AG04449 (cell line): ENCODE results near the gene TUBA8.

Experiments used
- CTCF ChIA-PET: fragments of 350-600 bp; formaldehyde crosslinking; extraction: SDS; loops from one replicate; lab custom pipeline; 2021; ENCODE audit warnings: antibody characterized with exemption; lab: Yijun Ruan, JAX
- POLR2A ChIA-PET: fragments of 400-600, 350-600 bp; formaldehyde crosslinking; extraction: SDS; loops from one replicate; lab custom pipeline; 2020; ENCODE audit warnings: antibody characterized with exemption, inconsistent platforms; lab: Yijun Ruan, JAX
- DNase-seq: peaks from one replicate; pipeline ENCODE4 v3.0.0-alpha.2; 2010; ENCODE audit warnings: low read depth, low spot score
- H3K4me3 ChIP-seq: 2 replicates; pipeline ENCODE4 v1.5.1; 2011; ENCODE audit warnings: low read depth, mild to moderate bottlenecking, control low read depth, low read length
- CTCF ChIP-seq: IDR thresholded peaks from one replicate; pipeline ENCODE4 v1.5.1; 2011; ENCODE audit warnings: mild to moderate bottlenecking, moderate library complexity, low read length, control low read depth, inconsistent platforms; ENCODE audit not compliant: insufficient read depth; ENCODE audit errors: missing control alignments

TUBA8 gene

DNA sequence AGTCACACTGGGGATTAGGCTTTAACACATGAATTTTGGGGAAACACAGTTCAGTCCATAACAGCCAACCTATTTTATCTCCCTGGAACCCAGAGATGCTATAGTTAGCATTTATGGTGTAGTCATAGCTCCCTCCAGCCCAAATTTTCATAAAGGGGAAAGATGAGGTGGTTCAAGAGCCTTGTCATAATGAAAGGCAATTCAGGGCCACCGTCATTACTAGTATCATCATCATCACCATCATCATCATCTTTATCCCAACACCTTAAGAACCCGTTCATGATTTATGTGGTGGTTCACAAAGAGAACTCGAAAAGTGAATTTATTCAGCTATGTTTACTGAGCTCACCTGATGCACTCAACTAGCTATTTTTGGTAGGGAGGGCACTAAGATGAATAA, 2.4 kb upstream of the TUBA8 start:
- ChIA-PET CTCF (no interaction called here), POLR2A (no interaction called here)
- TF ChIP-seq CTCF = no peak

GRCh38 chr22:18109410-18110193, 1.0 kb upstream of the TUBA8 start:
- CTCF ChIA-PET = no interaction called here

More for the DNA sequence above, 2.4 kb upstream of the TUBA8 start:
- DNase-seq = no peak
- no peak overlapping the region for H3K4me3 ChIP-seq

DNA sequence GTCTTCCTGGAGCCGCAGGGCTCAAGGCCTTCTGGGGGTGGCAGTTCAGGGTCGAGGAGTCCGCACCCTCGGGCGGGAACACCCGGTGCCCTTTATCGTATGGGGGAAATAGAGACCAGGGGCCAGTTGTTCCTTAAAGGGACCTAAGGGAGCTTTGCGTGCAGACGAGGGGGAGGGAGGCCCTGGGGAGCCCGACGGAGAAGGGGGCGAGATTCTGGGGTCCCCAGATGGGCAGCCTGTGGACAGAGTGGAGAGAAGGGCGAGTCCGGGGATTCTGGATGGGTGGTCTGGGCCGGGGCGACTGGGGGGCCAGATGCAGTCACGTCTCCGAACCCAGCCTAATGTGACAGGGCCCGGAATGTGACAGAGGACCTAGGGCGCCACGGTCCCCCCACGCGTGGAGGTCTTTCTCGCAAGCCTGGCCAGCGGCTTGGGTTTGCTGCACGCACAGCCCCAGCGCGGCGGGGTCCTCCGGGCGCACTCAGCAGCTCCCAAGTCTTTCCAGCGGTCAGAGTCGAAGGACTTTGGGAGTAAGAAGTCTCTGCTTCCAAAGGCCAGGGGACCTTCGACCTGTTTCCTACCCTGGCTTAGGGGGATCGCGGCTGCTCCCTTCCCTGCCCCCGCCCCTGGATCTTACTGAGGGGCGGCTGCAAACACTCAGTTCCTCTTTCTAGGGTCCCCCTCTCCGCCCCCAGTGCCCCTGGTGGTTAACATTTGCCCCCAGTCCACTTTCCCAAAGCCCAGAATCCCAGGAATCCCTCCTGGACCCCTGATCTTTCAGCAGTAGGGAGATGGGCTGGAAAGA, 547 bp downstream of the TUBA8 start:
- peak overlapping the region; percentile 43 for H3K4me3 ChIP-seq
- POLR2A ChIA-PET = no interaction called here
- TF ChIP-seq CTCF = no peak
- CTCF ChIA-PET = interaction anchor here (0.8 to 2.2 kb wide), 3 partner anchors 17 to 46 kb away, joined by 3 to 5 read pairs (median 4); no protein-coding TSS in a partner anchor
- no peak for DNase-seq

More at GRCh38 chr22:18109410-18110193, 1.0 kb upstream of the TUBA8 start:
- H3K4me3 ChIP-seq = no peak overlapping the region
- POLR2A ChIA-PET = no interaction called here
- TF ChIP-seq CTCF = no peak
- no peak for DNase-seq

DNA sequence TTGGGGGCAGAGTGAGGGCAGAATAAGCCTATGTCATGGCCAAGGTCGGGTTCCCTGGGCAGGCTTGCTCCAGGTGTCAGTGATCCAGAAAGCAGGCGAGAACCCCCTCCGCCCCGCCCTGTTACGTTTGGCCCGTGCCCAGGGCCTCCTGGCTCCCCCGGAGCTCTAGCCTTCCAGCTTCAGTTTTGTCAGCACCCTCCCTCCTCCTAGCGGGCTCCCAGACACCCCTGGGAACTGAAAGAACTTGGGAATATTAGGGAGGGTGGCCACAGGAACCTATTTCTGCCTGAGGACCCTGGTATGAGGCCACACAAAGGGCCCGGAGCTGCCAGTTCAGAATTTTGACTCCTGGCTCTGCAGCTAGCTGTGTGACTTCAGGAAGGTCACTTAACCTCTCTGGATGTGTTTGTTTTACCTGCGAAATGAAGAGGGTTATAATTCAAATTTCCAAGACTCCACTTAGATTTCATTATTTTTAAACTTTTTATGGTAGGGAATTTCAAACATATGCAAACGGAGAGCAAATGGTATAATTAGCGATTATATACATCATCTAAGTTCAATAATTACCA, 1.2 kb downstream of the TUBA8 start:
- ChIA-PET CTCF (interaction anchor here (1.3 to 2.2 kb wide), 3 partner anchors 9 to 45 kb away, joined by 3 to 5 read pairs (median 4); no protein-coding TSS in a partner anchor), POLR2A (no interaction called here)
- no peak for TF ChIP-seq CTCF
- no peak overlapping the region for H3K4me3 ChIP-seq
- DNase-seq = no peak

DNA sequence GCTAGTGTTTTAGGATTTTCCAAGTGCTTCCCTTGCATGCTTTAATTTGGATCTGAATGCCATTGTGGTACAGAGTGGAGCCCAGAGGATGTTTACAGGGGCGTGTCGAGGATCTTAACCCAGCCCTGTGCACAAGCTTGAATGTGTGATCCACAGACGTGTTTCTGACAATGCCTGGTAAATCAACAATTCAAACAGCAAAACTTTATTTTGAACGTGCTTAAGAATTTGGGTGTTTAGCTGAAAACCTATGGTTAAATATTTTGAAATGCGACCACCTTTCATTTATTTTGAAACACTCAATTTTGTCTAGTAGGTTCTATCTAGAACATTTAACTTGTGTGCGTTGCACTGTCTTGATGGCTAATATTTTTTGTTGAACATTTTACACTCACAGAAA, 1.8 kb downstream of the TUBA8 start:
- ChIA-PET CTCF (interaction anchor here (0.8 to 2.2 kb wide), 4 partner anchors 9 to 45 kb away, joined by 3 to 5 read pairs (median 4); no protein-coding TSS in a partner anchor), POLR2A (no interaction called here)
- no peak overlapping the region for H3K4me3 ChIP-seq
- no peak for TF ChIP-seq CTCF
- DNase-seq = no peak
